Activated CD4-positive, alpha-beta memory T cell treated with anti-CD3 and anti-CD28 coated beads for 36 hours (primary cell): ENCODE data around the gene WWC1. TPM values are rescaled to one million over a fixed set of nuclear protein-coding genes. Genes with fewer than 3 reads are reported as not detected.
A peak's percentile ranks its signal among the peaks of the same experiment; 100 is the strongest.

Experiments
- CTCF ChIA-PET: fragments of 350-600 bp; sonication (Branson Sonifier 250); formaldehyde crosslinking; loops from one replicate; lab custom pipeline; 2021; ENCODE audit warnings: antibody characterized with exemption, inconsistent platforms; lab: Charles Lee
- POLR2A ChIA-PET: fragments of 350-600 bp; sonication (Branson Sonifier 250); formaldehyde crosslinking; loops from one replicate; lab custom pipeline; 2021; ENCODE audit warnings: antibody characterized with exemption; lab: Charles Lee
- DNase-seq: peaks from one replicate; pipeline ENCODE4 v3.0.0-alpha.2; 2020
- H3K27ac Mint-ChIP-seq: one replicate; pipeline ENCODE4 v1.8.0; 2021; ENCODE audit warnings: mixed read lengths
- H3K27me3 Mint-ChIP-seq: one replicate; pipeline ENCODE4 v1.8.0; 2021; ENCODE audit warnings: mixed read lengths
- H3K36me3 Mint-ChIP-seq: one replicate; pipeline ENCODE4 v1.8.0; 2021; ENCODE audit warnings: mixed read lengths
- H3K4me1 Mint-ChIP-seq: one replicate; pipeline ENCODE4 v1.8.0; 2021; ENCODE audit warnings: low read depth, mixed read lengths
- H3K4me3 Mint-ChIP-seq: one replicate; pipeline ENCODE4 v1.8.0; 2021; ENCODE audit warnings: mild to moderate bottlenecking, mixed read lengths
- H3K9me3 Mint-ChIP-seq: one replicate; pipeline ENCODE4 v1.8.0; 2021; ENCODE audit warnings: mixed read lengths
- intact Hi-C: fragments of 100-400 bp; cut with micrococcal nuclease; formaldehyde crosslinking; loops from one replicate; pipeline ENCODE4 v1.15.1; 2023
- total RNA-seq, 2 experiments: library from RNA; stranded (reverse); gene quantifications; one replicate each; pipeline ENCODE4 v1.2.3, GENCODE V29; 2021

The WWC1 gene
- total RNA-seq = 1 to 10 TPM in 1 of 2 experiments, under 1 TPM in 1; 0.82 to 1.3 TPM

DNA sequence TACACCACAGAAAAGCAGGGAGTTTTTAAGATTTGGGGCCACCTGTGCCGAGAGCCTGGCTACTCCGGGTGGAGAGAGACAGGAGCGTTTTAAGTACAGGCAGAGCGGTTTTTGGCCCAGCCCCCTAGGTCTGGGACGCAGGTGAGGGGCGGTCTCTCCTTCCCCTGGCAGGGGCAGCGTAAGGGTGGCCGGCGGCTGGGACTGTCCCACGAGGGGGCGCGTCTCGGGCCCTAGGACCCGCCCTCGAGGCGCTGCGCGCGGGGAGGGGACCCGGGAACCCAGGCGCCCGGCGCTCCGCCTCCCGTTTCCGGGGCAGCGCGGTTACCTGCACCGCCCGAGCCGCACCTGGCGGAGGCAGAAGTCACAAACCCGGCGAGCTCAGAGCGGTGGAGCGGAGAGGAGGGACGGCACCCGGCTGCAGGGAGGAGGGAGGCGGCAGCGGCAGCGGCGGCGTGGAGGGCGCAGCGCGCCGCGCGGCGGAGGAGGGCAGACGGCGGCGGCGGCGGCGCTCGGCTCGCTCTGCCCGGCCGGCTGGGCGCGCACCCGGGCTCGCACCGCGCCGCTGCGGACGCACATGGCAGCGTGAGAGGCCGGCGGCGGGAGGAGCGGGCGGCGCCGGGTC lies at the start of gene WWC1:
Gene WWC1, plus strand, starts transcription at position 304 of the 622 bp plus-strand sequence. CDS start 508 bp downstream, outside the sequence.
- peaks cover 30% of the 10 kb centered on the region for H3K4me1 Mint-ChIP-seq
- CTCF ChIA-PET = interaction anchor here (0.7 to 1.5 kb wide), 3 partner anchors 21 to 198 kb away, joined by 3 to 6 read pairs (median 3); no protein-coding TSS in a partner anchor
- H3K27ac Mint-ChIP-seq = no peak within 1 kb of the TSS
- H3K27me3 Mint-ChIP-seq = peaks cover 12% of the 10 kb centered on the region
- POLR2A ChIA-PET = no interaction called here
- DNase-seq = peak; percentile 72
- H3K4me3 Mint-ChIP-seq = peak within 1 kb of the TSS; percentile 64
- no peaks in the 10 kb centered on the region for H3K9me3 Mint-ChIP-seq
- no peaks in the 10 kb centered on the region for H3K36me3 Mint-ChIP-seq
- intact Hi-C loops = loop anchor here (5.0 kb wide), 1 partner anchor 316 kb away; no protein-coding TSS in a partner anchor

DNA sequence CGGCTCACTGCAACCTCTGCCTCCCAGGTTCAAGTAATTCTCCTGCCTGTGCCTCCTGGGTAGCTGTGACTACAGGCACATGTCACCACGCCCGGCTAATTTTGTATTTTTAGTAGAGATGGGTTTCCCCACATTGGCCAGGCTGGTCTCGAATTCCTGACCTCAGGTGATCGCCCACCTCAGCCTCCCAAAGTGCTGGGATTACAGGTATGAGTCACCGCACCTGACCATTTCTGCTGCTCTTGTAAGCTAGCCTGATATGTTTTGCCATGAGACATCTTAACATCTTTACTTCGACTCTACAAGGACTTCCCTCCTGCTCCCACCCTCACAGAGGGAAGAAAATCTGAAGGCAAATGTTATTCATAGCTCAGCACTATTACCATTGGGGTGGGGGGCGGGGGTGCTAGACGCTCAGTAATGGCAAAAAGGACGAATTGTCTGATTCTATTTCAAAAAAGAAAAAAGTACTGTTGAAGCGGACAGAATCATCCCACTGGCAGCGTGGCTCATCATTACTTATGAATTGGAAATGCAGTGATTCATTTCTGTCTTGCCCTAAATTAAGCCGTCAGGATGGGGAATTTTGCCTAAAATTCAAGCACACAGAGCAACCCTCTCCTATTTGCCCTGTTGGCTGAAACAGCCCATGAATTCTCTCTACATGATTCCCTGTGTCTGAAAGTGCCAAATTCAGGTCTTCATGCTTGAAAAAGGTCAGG lies 46.4 kb upstream of the WWC1 start:
- ChIA-PET POLR2A (no interaction called here), CTCF (interaction anchor here (0.6 kb wide), 1 partner anchor 26 kb away, joined by 4 read pairs; no protein-coding TSS in a partner anchor)
- Mint-ChIP-seq H3K4me3 (no peak overlapping the region), H3K36me3 (no peaks in the 10 kb centered on the region), H3K9me3 (no peaks in the 10 kb centered on the region), H3K4me1 (peaks cover 14% of the 10 kb centered on the region), H3K27me3 (peaks cover 20% of the 10 kb centered on the region), H3K27ac (no peak overlapping the region)
- DNase-seq = no peak
- intact Hi-C loops = no loop called here

GRCh38 chr5:168249923-168250322 lies 41.5 kb upstream of the WWC1 start:
- Mint-ChIP-seq H3K27me3 (peaks cover 18% of the 10 kb centered on the region), H3K9me3 (no peaks in the 10 kb centered on the region), H3K36me3 (no peaks in the 10 kb centered on the region), H3K4me1 (peaks cover 14% of the 10 kb centered on the region), H3K4me3 (no peak overlapping the region), H3K27ac (no peak overlapping the region)
- DNase-seq = no peak
- ChIA-PET POLR2A (no interaction called here), CTCF (no interaction called here)
- intact Hi-C loops = loop anchor here (1.0 kb wide), 1 partner anchor 22 kb away; no protein-coding TSS in a partner anchor

DNA sequence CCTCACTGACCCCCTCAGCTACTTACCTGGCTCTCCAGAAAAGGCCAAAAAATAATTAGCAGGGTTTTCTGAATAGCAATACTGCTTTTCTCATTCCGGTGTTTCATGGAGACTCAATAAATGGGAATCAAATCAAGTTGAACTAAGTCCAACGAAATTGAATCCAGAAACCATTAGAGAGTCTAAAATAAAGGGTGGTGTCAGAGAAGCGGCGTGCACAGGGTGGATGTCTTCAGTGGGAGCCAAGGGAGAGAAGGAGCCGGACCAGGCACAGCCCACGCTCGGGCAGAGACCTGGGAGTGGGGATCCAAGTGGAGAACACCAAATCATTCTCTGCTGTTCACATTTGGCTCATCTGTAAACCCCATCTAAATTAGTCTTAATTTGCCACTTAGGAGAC lies 40.2 kb upstream of the WWC1 start:
- Mint-ChIP-seq H3K36me3 (no peaks in the 10 kb centered on the region), H3K4me3 (no peak overlapping the region), H3K27ac (no peak overlapping the region), H3K4me1 (peaks cover 14% of the 10 kb centered on the region), H3K27me3 (peaks cover 17% of the 10 kb centered on the region), H3K9me3 (no peaks in the 10 kb centered on the region)
- ChIA-PET CTCF (no interaction called here), POLR2A (no interaction called here)
- intact Hi-C loops = no loop called here
- DNase-seq = no peak

- POLR2A ChIA-PET = no interaction called here
- intact Hi-C loops = no loop called here
- Mint-ChIP-seq H3K9me3 (no peaks in the 10 kb centered on the region), H3K4me3 (no peak overlapping the region), H3K4me1 (peaks cover 5% of the 10 kb centered on the region), H3K27ac (no peak overlapping the region), H3K27me3 (peaks cover 5% of the 10 kb centered on the region), H3K36me3 (no peaks in the 10 kb centered on the region)
- CTCF ChIA-PET = no interaction called here
- DNase-seq = no peak
These were observed 37.3 kb upstream of the WWC1 start for GRCh38 chr5:168254013-168254693.

- CTCF ChIA-PET = no interaction called here
- intact Hi-C loops = no loop called here
- H3K9me3 Mint-ChIP-seq = no peaks in the 10 kb centered on the region
- no peaks in the 10 kb centered on the region for H3K4me1 Mint-ChIP-seq
- H3K36me3 Mint-ChIP-seq = no peaks in the 10 kb centered on the region
- no peak for DNase-seq
- no peak overlapping the region for H3K4me3 Mint-ChIP-seq
- POLR2A ChIA-PET = no interaction called here
- peaks cover 3% of the 10 kb centered on the region for H3K27me3 Mint-ChIP-seq
- H3K27ac Mint-ChIP-seq = no peak overlapping the region
These were observed 30.9 kb upstream of the WWC1 start for GRCh38 chr5:168260353-168261226.

GRCh38 chr5:168261227-168261571 lies 30.2 kb upstream of the WWC1 start:
- POLR2A ChIA-PET = no interaction called here
- H3K27me3 Mint-ChIP-seq = peaks cover 3% of the 10 kb centered on the region
- H3K4me3 Mint-ChIP-seq = no peak overlapping the region
- H3K9me3 Mint-ChIP-seq = no peaks in the 10 kb centered on the region
- no peak for DNase-seq
- no peaks in the 10 kb centered on the region for H3K4me1 Mint-ChIP-seq
- intact Hi-C loops = no loop called here
- no peak overlapping the region for H3K27ac Mint-ChIP-seq
- CTCF ChIA-PET = no interaction called here
- H3K36me3 Mint-ChIP-seq = no peaks in the 10 kb centered on the region

DNA sequence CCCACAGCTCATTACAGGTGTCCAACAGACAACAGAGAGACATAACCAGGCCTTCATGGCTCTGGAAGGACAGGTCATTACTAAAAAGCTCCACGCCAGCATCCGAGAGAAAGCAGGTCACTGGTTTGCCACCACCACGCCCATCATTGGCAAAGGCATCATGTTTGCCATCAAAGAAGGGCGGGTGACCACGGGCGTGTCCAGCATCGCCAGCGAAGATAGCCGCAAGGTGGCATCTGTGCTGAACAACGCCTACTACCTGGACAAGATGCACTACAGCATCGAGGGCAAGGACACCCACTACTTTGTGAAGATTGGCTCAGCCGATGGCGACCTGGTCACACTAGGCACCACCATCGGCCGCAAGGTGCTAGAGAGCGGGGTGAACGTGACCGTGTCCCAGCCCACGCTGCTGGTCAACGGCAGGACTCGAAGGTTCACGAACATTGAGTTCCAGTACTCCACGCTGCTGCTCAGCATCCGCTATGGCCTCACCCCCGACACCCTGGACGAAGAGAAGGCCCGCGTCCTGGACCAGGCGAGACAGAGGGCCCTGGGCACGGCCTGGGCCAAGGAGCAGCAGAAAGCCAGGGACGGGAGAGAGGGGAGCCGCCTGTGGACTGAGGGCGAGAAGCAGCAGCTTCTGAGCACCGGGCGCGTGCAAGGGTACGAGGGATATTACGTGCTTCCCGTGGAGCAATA lies 29.3 kb upstream of the WWC1 start:
- CTCF ChIA-PET = no interaction called here
- POLR2A ChIA-PET = no interaction called here
- Mint-ChIP-seq H3K4me3 (no peak overlapping the region), H3K36me3 (no peaks in the 10 kb centered on the region), H3K27me3 (peaks cover 3% of the 10 kb centered on the region), H3K4me1 (no peaks in the 10 kb centered on the region), H3K9me3 (no peaks in the 10 kb centered on the region), H3K27ac (no peak overlapping the region)
- intact Hi-C loops = no loop called here
- DNase-seq = no peak

DNA sequence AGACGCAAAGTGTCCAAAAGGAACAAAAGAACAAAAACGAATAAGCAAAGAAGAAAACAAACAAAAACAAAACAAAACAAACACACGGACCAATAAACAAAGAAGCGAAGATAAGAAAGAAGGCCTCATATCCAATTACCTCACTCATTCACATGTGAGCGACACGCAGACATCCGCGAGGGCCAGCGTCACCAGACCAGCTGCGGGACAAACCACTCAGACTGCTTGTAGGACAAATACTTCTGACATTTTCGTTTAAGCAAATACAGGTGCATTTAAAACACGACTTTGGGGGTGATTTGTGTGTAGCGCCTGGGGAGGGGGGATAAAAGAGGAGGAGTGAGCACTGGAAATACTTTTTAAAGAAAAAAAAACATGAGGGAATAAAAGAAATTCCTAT lies 28.3 kb upstream of the WWC1 start:
- CTCF ChIA-PET = no interaction called here
- no peak overlapping the region for H3K27ac Mint-ChIP-seq
- peaks cover 3% of the 10 kb centered on the region for H3K27me3 Mint-ChIP-seq

GRCh38 chr5:168266016-168266415 lies 25.4 kb upstream of the WWC1 start:
- intact Hi-C loops = no loop called here
- CTCF ChIA-PET = no interaction called here
- no peak overlapping the region for H3K4me3 Mint-ChIP-seq
- H3K27ac Mint-ChIP-seq = no peak overlapping the region
- no peaks in the 10 kb centered on the region for H3K9me3 Mint-ChIP-seq
- POLR2A ChIA-PET = no interaction called here
- peaks cover 9% of the 10 kb centered on the region for H3K27me3 Mint-ChIP-seq
- H3K4me1 Mint-ChIP-seq = peaks cover 11% of the 10 kb centered on the region
- H3K36me3 Mint-ChIP-seq = no peaks in the 10 kb centered on the region
- DNase-seq = no peak

More for the DNA sequence above, 28.3 kb upstream of the WWC1 start:
- POLR2A ChIA-PET = no interaction called here
- DNase-seq = no peak
- intact Hi-C loops = no loop called here
- no peaks in the 10 kb centered on the region for H3K4me1 Mint-ChIP-seq
- no peak overlapping the region for H3K4me3 Mint-ChIP-seq
- H3K36me3 Mint-ChIP-seq = no peaks in the 10 kb centered on the region
- no peaks in the 10 kb centered on the region for H3K9me3 Mint-ChIP-seq
